GM12878 (cell line): ENCODE measurements around the gene SEPTIN10. TPM values are rescaled to one million over a fixed set of nuclear protein-coding genes. Genes with fewer than 3 reads are reported as not detected.

Source experiments
- ATAC-seq: fragments of 200-7000 bp; cut with Tn5 transposase; 3 replicates; pipeline ENCODE4 v1.9.1; 2020; ENCODE audit warnings: mild to moderate bottlenecking, moderate library complexity
- BruUV-seq: library from RNA; stranded (reverse); fragments of 400-500 nt; replicated peaks from 2 replicates; lab custom pipeline; 2021; lab: Mats Ljungman, UMichigan
- CTCF ChIA-PET: fragments of 300-600 bp; sonication (Branson Sonifier 250); formaldehyde crosslinking; extraction: SDS; loops from one replicate; lab custom pipeline; 2021; ENCODE audit warnings: inconsistent platforms; lab: Yijun Ruan, JAX
- POLR2A ChIA-PET: fragments of 350-600 bp; formaldehyde crosslinking; extraction: SDS; loops from one replicate; lab custom pipeline; 2021; ENCODE audit warnings: inconsistent platforms; lab: Charles Lee
- RAD21 ChIA-PET: fragments of 300-600 bp; sonication (Branson Sonifier 250); formaldehyde crosslinking; loops from one replicate; lab custom pipeline; 2023; ENCODE audit warnings: antibody characterized with exemption; ENCODE audit not compliant: unreplicated experiment; lab: Charles Lee
- SMC1A ChIA-PET: fragments of 300-600 bp; sonication (Branson Sonifier 250); formaldehyde crosslinking; loops from one replicate; lab custom pipeline; 2023; ENCODE audit not compliant: unreplicated experiment, uncharacterized antibody; lab: Charles Lee
- DNase-seq: peaks from one replicate; pipeline ENCODE4 v3.0.0-alpha.2; 2011; ENCODE audit warnings: low read depth, low spot score
- FAIRE-seq: peaks from 3 replicates; lab custom pipeline; 2011; peaks lifted over from hg19 to GRCh38; lab: Jason Lieb, UNC
- H2AFZ ChIP-seq: 2 replicates; pipeline ENCODE4 v1.6.0; 2011; ENCODE audit warnings: low read depth, low read length, control low read depth; ENCODE audit not compliant: control insufficient read depth
- H3K27ac ChIP-seq: 2 replicates; pipeline ENCODE4 v1.5.1; 2011; ENCODE audit warnings: control low read depth; ENCODE audit not compliant: control insufficient read depth, insufficient read depth
- H3K27me3 ChIP-seq, 2 experiments: replicated peaks in 1 of 2; 2 replicates each; pipeline versions ENCODE4 v1.6.0 to v1.6.1; 2011; ENCODE audit warnings: low read length in 1 of 2; ENCODE audit not compliant: control insufficient read depth in 2 of 2, insufficient read depth in 2 of 2
- H3K36me3 ChIP-seq, 2 experiments: 2 replicates each; pipeline ENCODE4 v1.5.1; 2011; ENCODE audit warnings: low read length in 1 of 2; ENCODE audit not compliant: control insufficient read depth in 2 of 2, insufficient read depth in 2 of 2
- H3K4me1 ChIP-seq: 2 replicates; pipeline ENCODE4 v1.6.1; 2011; ENCODE audit warnings: mild to moderate bottlenecking, low read length, moderate library complexity, mixed read lengths; ENCODE audit not compliant: control insufficient read depth, insufficient read depth
- H3K4me2 ChIP-seq: 2 replicates; pipeline ENCODE4 v1.6.0; 2011; ENCODE audit warnings: control low read depth; ENCODE audit not compliant: control insufficient read depth, insufficient read depth
- H3K4me3 ChIP-seq: fragments of 200-600 bp; sonication (generic); 2 replicates; pipeline ENCODE4 v1.5.1; 2016
- H3K79me2 ChIP-seq: 2 replicates; pipeline ENCODE4 v1.6.0; 2011; ENCODE audit warnings: low read length; ENCODE audit not compliant: control insufficient read depth, insufficient read depth
- H3K9ac ChIP-seq: 2 replicates; pipeline ENCODE4 v1.8.0; 2011; ENCODE audit warnings: low read length, control low read depth, mixed read lengths; ENCODE audit not compliant: control insufficient read depth, insufficient read depth
- H3K9me3 ChIP-seq: replicated peaks from 3 replicates; pipeline ENCODE4 v1.5.1; 2011; ENCODE audit warnings: mild to moderate bottlenecking, low read length; ENCODE audit not compliant: control insufficient read depth, insufficient read depth
- H4K20me1 ChIP-seq: 2 replicates; pipeline ENCODE4 v1.6.0; 2011; ENCODE audit not compliant: control insufficient read depth, insufficient read depth
- ATF7 ChIP-seq: fragments of 450-650 bp; IDR thresholded peaks from 2 replicates; pipeline ENCODE4 v1.6.1; 2016; ENCODE audit warnings: low read depth, mild to moderate bottlenecking
- BCL11A ChIP-seq: IDR thresholded peaks from 2 replicates; pipeline ENCODE4 v1.6.1; 2011; ENCODE audit warnings: low read depth, low read length
- CBX5 ChIP-seq: sonication (generic); IDR thresholded peaks from 2 replicates; pipeline ENCODE4 v1.6.1; 2016; ENCODE audit warnings: low read depth, moderate library complexity, mild to moderate bottlenecking, inconsistent platforms
- IKZF1 ChIP-seq: fragments of 450-650 bp; conservative IDR thresholded peaks from 2 replicates; pipeline ENCODE4 v1.6.1; 2017; ENCODE audit warnings: antibody characterized with exemption, mild to moderate bottlenecking
- IRF3 ChIP-seq: fragments of 450-650 bp; IDR thresholded peaks from 2 replicates; pipeline ENCODE4 v1.6.1; 2014; ENCODE audit warnings: mild to moderate bottlenecking
- IRF4 ChIP-seq: IDR thresholded peaks from 2 replicates; pipeline ENCODE4 v1.6.1; 2011; ENCODE audit warnings: low read depth, low read length
- JUNB ChIP-seq: IDR thresholded peaks from 2 replicates; pipeline ENCODE4 v1.6.1; 2016; ENCODE audit warnings: antibody characterized with exemption, mild to moderate bottlenecking
- JUND ChIP-seq: IDR thresholded peaks from 2 replicates; pipeline ENCODE4 v1.6.1; 2012; ENCODE audit warnings: low read depth, mild to moderate bottlenecking, low read length, improper control_type of control experiment, moderate library complexity
- NKRF ChIP-seq: fragments of 450-650 bp; conservative IDR thresholded peaks from 2 replicates; pipeline ENCODE4 v1.6.1; 2017; ENCODE audit warnings: mild to moderate bottlenecking, moderate library complexity
- NR2C1 ChIP-seq: fragments of 450-650 bp; IDR thresholded peaks from 2 replicates; pipeline ENCODE4 v1.6.1; 2017; ENCODE audit warnings: antibody characterized with exemption, mild to moderate bottlenecking, moderate library complexity
- POLR2AphosphoS2 ChIP-seq: IDR thresholded peaks from 2 replicates; pipeline ENCODE4 v1.6.1; 2011; ENCODE audit warnings: low read depth, mild to moderate bottlenecking, low read length, improper control_type of control experiment, moderate library complexity
- SIX5 ChIP-seq: IDR thresholded peaks from 2 replicates; pipeline ENCODE4 v1.6.1; 2011; ENCODE audit warnings: mild to moderate bottlenecking, low read depth, low read length, moderate library complexity; ENCODE audit not compliant: severe bottlenecking
- ZNF274 ChIP-seq: IDR thresholded peaks from one replicate; pipeline ENCODE4 v1.8.0; 2011; ENCODE audit not compliant: insufficient read length, insufficient read depth
- ZNF384 ChIP-seq: IDR thresholded peaks from 2 replicates; pipeline ENCODE4 v1.6.1; 2012; ENCODE audit warnings: low read depth, mild to moderate bottlenecking, low read length, improper control_type of control experiment, borderline replicate concordance
- WGBS: methylation state at CpG from one replicate; pipeline ENCODE4 v1.1.6; 2016; ENCODE audit warnings: low lambda C conversion rate; ENCODE audit not compliant: insufficient replicate concordance, insufficient coverage; ENCODE audit errors: missing lambda C conversion rate; 5-methylcytosine and 5-hydroxymethylcytosine counted together
- in situ Hi-C: fragments of 300-500 bp; cut with MboI; formaldehyde crosslinking; loops from 9 replicates; pipeline ENCODE4 v1.14.3; 2018; ENCODE audit warnings: mixed read lengths
- intact Hi-C: fragments of 100-400 bp; cut with micrococcal nuclease; formaldehyde crosslinking; loops from one replicate; pipeline ENCODE4 v1.14.2; 2022; ENCODE audit not compliant: unreplicated experiment
- polyA plus RNA-seq, 11 experiments: library from polyadenylated mRNA; depleted of rRNA in 4 of 11; unstranded in 6 of 11; stranded (reverse) in 5 of 11; fragments of >200 nt; fragmentation: Nextera tagmentation in 4 of 11; fragmentation: Illumina TruSeq in 1 of 11; extraction: Ambion mirVana in 4 of 11; extraction: Trizol in 1 of 11; gene quantifications; 1 replicate in 1 of 11; 2 replicates in 10 of 11; pipeline versions ENCODE4 v1.2.1 to v1.2.3, GENCODE V29; 2011 to 2016; ENCODE audit warnings: inconsistent platforms in 2 of 11, missing spikeins in 2 of 11, low read depth in 1 of 11
- total RNA-seq, 4 experiments: library from RNA; depleted of rRNA in 3 of 4; stranded (reverse); fragments of >200 nt in 3 of 4; fragmentation: Illumina TruSeq in 1 of 4; extraction: Trizol in 1 of 4; gene quantifications; 2 replicates each; pipeline versions ENCODE4 v1.2.1 to v1.2.3, GENCODE V29; 2013 to 2021

SEPTIN10 gene
- total and polyA plus RNA-seq, 10 of the 15 experiments (the other 5 are each of a cell fraction or from before 2014, with no cell fraction given), result 20.2 to 132 (median 62.7) TPM

DNA sequence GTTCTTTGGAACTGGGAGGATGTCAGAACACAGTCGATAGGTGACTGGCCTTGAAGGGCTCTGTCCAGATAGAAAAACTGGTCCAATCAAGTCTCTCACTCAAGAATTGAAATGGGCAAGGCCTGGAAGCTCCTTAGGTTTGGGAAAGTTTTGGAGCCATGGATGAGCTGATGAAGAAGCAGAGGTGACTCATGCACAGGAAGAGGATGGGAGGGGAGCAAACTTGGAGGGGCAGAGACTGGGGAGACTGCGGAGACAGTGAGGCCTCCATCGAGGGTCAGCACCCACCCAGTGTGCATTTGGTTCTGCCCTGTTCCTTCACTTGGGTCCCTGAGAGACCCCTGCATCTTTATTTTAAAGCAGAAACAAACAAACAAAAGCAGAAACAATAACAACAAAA, 41.5 kb upstream of the SEPTIN10 start:
- H3K36me3 ChIP-seq, result no peaks in the 10 kb centered on the region
- ATAC-seq, result no peak

DNA sequence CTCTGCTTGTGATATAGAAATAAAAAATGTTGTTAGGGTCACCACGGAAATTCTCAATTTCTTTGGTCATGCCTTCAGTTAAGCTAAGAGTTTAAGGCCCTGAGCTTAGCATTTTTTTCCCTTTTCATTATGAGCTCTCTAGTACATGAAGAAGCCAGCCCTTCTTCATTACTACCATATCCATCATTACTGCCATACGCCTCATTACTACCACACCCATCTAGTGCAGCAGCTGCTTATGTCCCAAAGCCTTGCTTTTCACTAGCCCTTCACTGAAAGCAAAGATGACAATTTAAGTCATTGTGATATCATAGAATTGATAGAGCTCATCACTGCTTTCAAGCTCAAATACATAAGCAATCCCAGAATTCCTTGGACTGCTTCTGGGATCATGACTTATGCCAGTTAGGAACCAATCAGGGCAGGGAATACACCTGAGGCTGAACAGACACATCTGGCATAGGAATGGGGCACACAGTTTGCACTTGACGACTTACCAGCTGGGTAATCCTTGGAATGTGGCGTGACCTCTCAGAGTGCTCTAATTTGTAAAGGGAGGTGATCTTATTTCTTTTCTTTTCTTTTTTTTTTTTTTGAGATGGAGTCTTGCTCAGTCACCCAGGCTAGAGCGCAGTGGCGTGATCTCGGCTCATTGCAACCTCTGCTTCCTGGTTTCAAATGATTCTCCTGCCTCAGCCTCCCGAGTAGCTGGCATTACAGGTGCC, 40.7 kb upstream of the SEPTIN10 start:
- Histone ChIP-seq H2AFZ (no peak overlapping the region), H3K79me2 (no peaks in the 10 kb centered on the region), H3K9me3 (peaks cover 4% of the 10 kb centered on the region; the same call in 2 of the 3 replicates), H3K4me1 (no peaks in the 10 kb centered on the region), H3K27me3 (no peaks in the 10 kb centered on the region), H4K20me1 (no peaks in the 10 kb centered on the region), H3K4me2 (no peak overlapping the region), H3K36me3 (no peaks in the 10 kb centered on the region), H3K4me3 (no peak overlapping the region), H3K9ac (no peak overlapping the region), H3K27ac (no peak overlapping the region)
- FAIRE-seq (no peak), DNase-seq (no peak), ATAC-seq (no peak)
- no TSS peak for BruUV-seq
- SMC1A ChIA-PET, result interaction anchor here (0.8 to 1.6 kb wide), 5 partner anchors 9 to 109 kb away, joined by 3 to 4 read pairs (median 4); no protein-coding TSS in a partner anchor
- RAD21 ChIA-PET, result no interaction called here
- WGBS, result 49% methylated on average over 8 of the region's 8 CpGs
- POLR2A ChIA-PET, result interaction anchor here (0.5 kb wide), 1 partner anchor 106 kb away, joined by 7 read pairs; no protein-coding TSS in a partner anchor
- in situ Hi-C loops, result no loop called here
- CTCF ChIA-PET, result interaction anchor here (0.7 to 1.3 kb wide), 4 partner anchors 9 to 40 kb away, joined by 3 to 4 read pairs (median 4); no protein-coding TSS in a partner anchor
- intact Hi-C loops, result no loop called here
- TF ChIP-seq ZNF274 (no peak), BCL11A (no peak), IRF4 (no peak), ATF7 (no peak), NKRF (no peak), NR2C1 (no peak), ZNF384 (no peak), CBX5 (no peak), SIX5 (no peak), JUND (no peak), JUNB (no peak), POLR2AphosphoS2 (no peak)

More for the DNA sequence above, 41.5 kb upstream of the SEPTIN10 start:
- POLR2A ChIA-PET, result no interaction called here
- H2AFZ ChIP-seq, result no peak overlapping the region
- TF ChIP-seq IRF3 (no peak), IKZF1 (no peak)
- TF ChIP-seq, all 136 proteins: peak for 0
- Histone ChIP-seq H3K4me2 (no peak overlapping the region), H3K27ac (no peak overlapping the region), H3K79me2 (no peaks in the 10 kb centered on the region), H4K20me1 (no peaks in the 10 kb centered on the region), H3K9me3 (no peaks in the 10 kb centered on the region; the same call in 2 of the 3 replicates), H3K27me3 (no peaks in the 10 kb centered on the region), H3K9ac (no peak overlapping the region), H3K4me1 (no peaks in the 10 kb centered on the region), H3K4me3 (no peak overlapping the region)
- 23% methylated on average over 3 of the region's 3 CpGs for WGBS
- ChIA-PET CTCF (no interaction called here), RAD21 (no interaction called here), SMC1A (interaction anchor here (1.3 kb wide), 1 partner anchor 59 kb away, joined by 4 read pairs; no protein-coding TSS in a partner anchor)
- BruUV-seq, result no TSS peak
- no peak for FAIRE-seq
- in situ Hi-C loops (no loop called here), intact Hi-C loops (no loop called here)
- DNase-seq, result no peak
